Stimulated activated CD4-positive, alpha-beta T cell treated with anti-CD3 and anti-CD28 coated beads, Interleukin-12 subunit alpha, Interleukin-12 subunit beta, amount 100 ng/mL, for 48 hours (primary cell): ENCODE measurements around the gene EMC9.

Source experiments
- DNase-seq, 3 donors: peaks; one replicate each; pipeline ENCODE4 v3.0.0-alpha.2; 2020; ENCODE audit warnings: low read depth in 2 of 3, low spot score in 1 of 3

The EMC9 gene

GRCh38 chr14:24132061-24132685 is 9.2 kb downstream of the EMC9 start:
- no peak for DNase-seq

DNA sequence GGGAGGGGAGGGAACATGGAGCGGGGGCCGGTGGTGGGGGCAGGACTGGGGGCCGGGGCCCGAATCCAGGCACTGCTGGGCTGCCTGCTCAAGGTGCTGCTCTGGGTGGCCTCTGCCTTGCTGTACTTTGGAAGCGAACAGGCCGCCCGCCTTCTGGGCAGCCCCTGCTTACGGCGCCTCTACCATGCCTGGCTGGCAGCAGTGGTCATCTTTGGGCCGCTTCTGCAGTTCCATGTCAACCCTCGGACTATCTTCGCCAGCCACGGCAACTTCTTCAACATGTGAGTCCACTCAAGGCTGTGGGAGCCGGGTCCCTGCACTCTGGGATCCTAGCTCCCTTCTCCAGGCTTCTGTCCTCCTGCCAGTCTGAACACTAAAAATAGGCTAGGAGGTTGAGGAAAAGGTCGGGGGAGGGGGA is 9.8 kb downstream of the EMC9 start:
- no peak for DNase-seq

DNA sequence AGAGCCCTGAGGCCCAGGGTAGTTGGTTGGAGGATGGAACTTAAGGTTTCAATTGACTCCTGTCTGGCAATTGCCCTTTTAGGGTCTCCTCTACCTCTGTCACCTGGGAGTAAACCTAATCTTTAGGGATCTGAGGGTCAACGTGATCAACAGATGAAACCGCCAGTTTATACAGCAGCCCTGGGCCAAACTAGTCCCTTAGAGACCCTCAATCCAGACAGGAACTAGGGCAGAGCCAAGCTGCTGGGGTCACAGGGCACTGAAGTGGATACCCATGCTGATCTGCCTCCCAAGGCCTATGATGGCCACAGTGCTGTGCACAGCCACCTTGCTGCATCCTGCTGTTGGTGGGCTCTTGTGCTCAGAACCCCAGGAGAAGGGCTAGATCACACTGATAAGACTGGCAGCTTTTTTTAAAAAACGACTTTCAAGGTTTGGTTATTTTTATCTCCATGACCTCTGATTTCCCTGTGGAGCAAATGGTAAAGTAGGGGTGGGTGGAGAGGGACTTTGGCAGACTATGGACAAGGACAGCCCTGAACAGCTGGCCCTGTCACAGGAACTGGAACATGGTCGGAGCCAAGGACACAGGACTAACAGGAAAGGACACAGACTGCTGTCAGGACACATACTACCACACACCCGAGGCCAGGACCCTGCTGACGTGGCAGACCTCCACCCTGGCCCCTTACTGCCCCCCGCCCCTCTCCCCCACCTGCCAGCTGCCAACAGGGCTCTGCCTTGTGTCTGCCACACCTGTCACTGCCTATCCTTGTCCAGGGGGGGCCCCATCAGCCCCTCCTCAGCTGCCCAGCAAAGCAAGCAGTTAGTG is 10.5 kb downstream of the EMC9 start:
- DNase-seq = no peak

DNA sequence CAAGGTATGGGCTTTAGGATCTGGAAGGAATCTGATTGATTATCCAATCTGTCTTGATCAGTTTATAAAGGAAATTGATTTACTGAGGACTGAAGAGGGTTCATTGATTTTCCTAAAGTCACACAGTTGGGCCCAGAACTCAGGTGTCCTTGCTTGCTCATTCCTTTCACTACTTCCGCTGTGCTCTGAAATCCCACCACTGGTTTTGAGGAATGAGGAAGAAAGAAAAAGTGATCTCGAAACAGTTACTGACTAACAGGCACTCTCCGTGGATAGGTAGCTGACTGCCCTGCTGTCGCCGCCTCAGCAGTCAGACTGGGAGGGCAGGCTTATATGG is 11.0 kb downstream of the EMC9 start, which contains the start of gene FITM1:
Gene FITM1 (plus strand): TSS at position 280 of the 337 bp plus-strand sequence. CDS start 905 bp downstream, outside the sequence.
- DNase-seq = no peak

DNA sequence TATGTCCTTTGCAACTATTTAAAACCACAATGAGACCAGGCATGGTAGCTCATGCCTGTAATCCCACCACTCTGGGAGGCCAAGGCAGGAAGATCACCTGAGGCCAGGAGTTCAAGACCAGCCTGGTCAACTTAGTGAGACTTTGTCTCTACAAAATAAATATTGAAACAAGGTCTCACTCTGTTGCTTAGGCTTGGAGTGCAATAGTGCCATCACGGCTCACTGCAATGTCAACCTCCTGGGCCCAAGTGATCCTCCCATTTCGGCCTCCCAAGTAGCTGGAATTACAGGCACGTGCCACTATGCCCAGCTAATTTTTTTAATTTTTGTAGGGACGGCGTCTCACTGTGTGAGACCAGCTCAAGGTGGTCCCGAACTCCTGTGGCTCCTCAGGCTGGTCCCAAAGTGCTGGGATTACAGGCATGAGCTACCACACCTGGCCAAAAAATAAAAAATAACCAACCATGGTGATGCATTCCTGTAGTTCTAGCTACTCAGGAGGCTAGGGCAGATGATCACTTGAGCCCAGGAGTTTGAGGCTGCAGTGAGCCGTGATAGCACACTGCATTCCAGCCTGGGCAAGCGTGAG is 11.9 kb downstream of the EMC9 start:
- DNase-seq = no peak

DNA sequence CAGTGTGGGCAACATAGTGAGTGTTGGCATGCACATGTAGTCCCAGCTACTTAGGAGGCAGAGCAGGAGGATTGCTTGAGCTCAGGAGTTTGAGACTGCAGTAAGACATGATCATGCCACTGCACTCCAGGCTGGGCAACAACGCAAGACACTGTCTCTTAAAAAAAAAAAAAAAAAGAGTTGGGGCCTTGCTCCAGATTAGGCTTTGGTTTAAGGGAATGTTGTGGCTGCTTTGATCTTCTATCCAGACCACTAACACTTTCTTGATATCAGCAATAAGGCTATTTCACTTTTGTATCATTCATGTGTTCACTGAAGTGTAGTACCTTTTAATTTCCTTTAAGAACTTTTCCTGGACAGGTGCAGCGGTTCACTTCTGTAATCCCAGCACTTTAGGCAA is 13.7 kb downstream of the EMC9 start:
- DNase-seq = no peak

DNA sequence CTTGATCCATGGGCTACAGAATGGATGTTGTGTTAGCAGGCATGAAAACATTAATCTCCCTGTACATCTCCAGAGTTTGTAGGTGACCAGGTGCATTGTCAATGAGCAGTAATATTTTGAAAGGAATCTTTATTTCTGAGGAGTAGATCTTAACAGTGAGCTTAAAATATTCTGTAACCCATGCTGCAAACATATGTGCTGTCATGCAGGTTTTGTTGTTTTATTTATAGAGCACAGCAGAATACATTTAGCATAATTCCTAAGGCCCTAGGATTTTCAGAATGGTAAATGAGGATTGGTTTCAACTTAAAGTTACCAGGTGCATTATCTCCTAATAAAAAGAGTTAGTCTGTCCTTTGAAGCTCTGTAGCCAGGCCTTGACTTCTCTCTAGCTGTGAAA is 14.5 kb downstream of the EMC9 start:
- DNase-seq = no peak

- DNase-seq = no peak
Measured at GRCh38 chr14:24123424-24124417, 17.7 kb downstream of the EMC9 start.

GRCh38 chr14:24122898-24123297 is 18.5 kb downstream of the EMC9 start:
- DNase-seq = no peak

GRCh38 chr14:24122416-24122815 is 19.0 kb downstream of the EMC9 start:
- DNase-seq = no peak

- no peak for DNase-seq
Measured at GRCh38 chr14:24121210-24121609, 20.2 kb downstream of the EMC9 start.

DNA sequence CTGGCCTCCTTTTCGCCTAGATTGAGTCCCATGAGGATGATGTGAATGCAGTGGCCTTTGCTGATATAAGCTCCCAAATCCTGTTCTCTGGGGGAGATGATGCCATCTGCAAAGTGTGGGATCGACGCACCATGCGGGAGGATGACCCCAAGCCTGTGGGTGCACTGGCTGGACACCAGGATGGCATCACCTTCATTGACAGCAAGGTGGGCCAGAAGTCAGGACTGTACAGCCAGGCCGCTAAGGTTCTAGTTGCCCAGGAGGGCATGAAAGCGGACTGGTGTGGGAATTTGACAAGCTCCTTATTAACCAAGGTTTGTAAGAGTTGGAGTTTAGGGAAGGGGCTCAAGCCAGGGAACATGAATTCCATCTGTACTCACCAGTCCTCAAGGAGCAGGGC is 21.7 kb downstream of the EMC9 start:
- no peak for DNase-seq

DNA sequence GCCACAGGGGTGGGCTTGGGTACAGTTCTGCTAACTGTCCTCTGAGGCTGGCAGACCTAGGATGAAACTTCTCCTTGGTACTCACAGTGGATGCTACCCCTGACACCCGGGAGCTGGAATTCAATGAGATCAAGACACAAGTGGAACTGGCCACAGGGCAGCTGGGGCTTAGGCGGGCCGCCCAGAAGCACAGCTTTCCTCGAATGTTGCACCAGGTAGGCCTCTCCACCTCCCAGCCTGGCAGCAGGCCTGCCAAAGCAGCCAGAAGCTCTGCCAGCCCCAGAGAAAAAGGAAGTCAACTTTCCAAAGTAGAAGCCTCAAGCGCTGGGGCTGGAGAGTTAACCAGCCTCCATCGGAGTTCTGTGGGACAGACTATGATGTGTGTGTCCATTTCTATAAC is 24.2 kb downstream of the EMC9 start:
- DNase-seq = no peak

GRCh38 chr14:24116128-24116814 is 25.1 kb downstream of the EMC9 start:
- DNase-seq = no peak

DNA sequence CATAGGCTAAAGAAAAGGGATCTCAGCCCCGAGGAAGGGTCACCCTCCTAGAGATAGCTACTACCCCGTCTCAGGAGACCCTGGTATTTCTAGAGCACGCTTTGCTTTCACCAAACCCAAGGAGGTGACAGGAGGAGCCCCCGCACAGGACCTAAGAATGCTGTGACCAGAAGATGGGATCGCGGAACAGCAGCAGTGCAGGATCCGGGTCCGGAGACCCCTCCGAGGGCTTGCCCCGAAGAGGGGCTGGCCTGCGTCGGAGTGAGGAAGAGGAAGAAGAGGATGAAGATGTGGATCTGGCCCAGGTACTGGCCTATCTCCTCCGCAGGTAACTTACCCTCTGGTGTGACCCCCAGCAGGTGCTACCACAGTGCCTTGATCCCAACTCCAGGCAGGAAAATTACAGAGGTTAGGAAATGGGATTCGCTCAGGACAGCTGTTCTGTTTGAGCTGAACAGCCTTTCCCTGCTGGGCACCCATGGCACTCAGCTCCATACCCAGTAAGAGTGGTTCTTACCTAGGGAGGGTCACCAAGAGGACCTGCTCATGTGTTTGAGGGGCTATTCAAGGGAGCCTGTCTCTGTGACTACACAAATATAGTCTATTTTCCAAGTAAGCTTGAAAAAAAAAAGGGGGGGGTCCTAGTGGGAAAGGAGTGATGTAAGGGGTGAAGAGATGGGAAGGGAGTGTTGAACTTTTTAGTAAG is 25.8 kb downstream of the EMC9 start:
- no peak for DNase-seq

GRCh38 chr14:24114532-24115421 is 26.6 kb downstream of the EMC9 start, which contains the start of the genes DCAF11 and NRL:
DCAF11 (plus strand) TSS chr14:24114777; CDS start chr14:24115595, 818 bp downstream.
NRL (minus strand) TSS chr14:24114949; CDS start chr14:24082848, 32,101 bp downstream.
- peak; percentile 95 to 98 (median 98) for DNase-seq

DNA sequence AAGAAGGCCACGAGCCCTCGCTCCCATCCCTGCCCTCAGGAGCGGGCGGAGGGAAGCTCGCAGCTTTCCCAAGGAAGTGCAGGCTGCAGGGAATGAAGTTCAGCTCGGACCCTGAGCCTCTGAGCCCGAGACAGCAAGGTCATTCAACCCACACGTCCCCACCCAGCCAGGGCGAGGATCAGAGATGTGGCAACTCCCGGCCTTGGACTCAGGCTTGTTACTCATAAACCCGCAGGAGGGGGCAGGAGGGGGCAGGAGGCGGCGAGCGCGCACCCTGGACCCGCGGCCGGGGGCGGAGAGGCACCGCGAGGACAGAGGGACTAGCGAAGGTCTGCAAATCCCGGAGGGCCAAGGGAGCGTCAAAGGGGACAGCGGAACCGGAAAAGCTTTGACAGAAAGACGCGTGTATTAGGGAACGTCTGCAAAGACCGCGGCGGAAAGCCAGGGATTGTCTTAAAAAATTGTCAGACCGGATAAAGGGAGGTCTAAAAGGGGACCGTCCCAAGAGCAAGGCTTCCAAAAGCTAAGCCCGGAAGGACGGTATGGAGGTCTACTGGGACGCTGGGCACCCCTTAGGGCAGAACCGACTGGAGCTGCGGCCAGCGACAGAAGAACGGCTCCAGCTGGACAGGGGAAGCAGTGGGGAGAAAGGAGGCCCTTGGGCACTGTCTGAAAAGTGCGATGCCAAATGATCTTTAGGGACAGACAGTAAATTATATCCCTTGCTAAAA is 27.4 kb downstream of the EMC9 start:
- DNase-seq = peak; percentile 68 to 83 (median 78)

DNA sequence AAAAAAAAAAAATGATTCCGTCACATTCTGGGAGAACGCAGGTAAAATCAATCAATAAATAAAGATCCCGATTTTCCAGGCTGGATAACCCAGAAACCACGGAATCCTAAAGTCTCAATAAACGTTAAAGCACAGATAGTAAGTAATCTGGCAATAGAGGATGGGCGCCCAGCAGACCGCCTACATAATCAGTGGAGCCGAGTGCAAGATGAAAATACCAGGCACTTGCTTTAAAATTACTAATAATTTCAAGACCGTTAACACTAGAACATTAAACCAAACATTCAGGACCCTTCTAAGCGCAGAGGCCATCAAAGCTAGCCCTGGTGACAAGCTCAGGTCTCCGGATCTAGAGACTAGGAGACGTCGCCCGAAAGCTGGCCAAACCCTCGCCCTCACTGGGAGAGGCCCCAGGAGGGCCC is 28.0 kb downstream of the EMC9 start:
- no peak for DNase-seq
